Esophagus muscularis mucosa (tissue), 3 donors: ENCODE results near the gene TOMM6.

ENCODE experiments used
- CTCF ChIP-seq, 3 experiments: fragments of 200-600 bp in 2 of 3; fragments of 450-650 bp in 1 of 3; sonication (generic) in 2 of 3; IDR thresholded peaks; one replicate each; pipeline ENCODE4 v1.5.1; 2017 to 2019; ENCODE audit warnings: antibody characterized with exemption in 3 of 3, mild to moderate bottlenecking in 2 of 3, moderate library complexity in 1 of 3
- POLR2A ChIP-seq: fragments of 450-650 bp; IDR thresholded peaks from one replicate; pipeline ENCODE4 v1.6.1; 2017; ENCODE audit warnings: antibody characterized with exemption, moderate library complexity, mild to moderate bottlenecking, low read depth

DNA sequence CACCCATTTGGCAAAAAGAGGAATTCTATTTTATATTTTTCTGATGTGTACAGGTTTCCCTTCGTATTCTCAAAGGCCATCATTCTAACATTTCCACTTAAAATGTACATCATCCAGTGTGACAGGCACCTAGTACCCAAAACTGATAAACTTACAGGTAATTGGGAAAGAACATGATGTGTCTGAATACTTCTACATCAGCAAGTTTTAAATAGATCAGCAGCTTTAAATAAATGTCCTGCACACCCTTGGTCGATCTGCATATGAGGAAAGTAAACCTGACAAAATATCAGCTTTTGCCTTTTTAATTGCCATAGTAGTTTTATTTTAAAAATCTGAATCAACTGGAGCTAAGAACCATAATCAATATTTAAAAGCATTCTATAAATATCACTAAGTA lies 26.5 kb downstream of the TOMM6 start:
- TF ChIP-seq CTCF (IDR thresholded peaks at IDR 0.05) (no peak), POLR2A (no peak)
